NK-92 (cell line): ENCODE data around the gene AK8.

ENCODE experiments used
- DNase-seq: peaks from one replicate; lab custom pipeline; 2025; ENCODE audit not compliant: unreplicated experiment; lab: John Stamatoyannopoulos, UW

The AK8 gene

DNA sequence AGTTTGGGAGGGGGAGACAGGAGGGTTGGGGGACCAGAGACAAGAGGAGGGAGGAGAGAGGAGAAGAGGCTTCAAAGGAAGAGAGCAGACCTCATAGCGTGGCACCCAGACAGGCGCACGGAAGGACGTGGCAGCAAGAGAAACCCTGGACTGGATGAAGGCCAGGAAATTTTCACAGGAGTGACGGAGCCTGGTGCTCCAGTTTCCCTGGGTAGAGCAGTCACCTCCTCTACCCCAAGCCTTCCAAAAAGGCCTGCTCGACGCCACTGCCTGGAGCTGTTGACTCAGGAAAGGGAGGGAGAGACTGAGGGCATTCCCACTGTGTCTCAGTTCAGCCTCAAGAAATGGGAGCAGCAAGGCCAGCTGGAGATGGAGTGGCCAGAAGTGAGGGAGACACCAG, 19.3 kb downstream of the AK8 start:
- DNase-seq: no peak

DNA sequence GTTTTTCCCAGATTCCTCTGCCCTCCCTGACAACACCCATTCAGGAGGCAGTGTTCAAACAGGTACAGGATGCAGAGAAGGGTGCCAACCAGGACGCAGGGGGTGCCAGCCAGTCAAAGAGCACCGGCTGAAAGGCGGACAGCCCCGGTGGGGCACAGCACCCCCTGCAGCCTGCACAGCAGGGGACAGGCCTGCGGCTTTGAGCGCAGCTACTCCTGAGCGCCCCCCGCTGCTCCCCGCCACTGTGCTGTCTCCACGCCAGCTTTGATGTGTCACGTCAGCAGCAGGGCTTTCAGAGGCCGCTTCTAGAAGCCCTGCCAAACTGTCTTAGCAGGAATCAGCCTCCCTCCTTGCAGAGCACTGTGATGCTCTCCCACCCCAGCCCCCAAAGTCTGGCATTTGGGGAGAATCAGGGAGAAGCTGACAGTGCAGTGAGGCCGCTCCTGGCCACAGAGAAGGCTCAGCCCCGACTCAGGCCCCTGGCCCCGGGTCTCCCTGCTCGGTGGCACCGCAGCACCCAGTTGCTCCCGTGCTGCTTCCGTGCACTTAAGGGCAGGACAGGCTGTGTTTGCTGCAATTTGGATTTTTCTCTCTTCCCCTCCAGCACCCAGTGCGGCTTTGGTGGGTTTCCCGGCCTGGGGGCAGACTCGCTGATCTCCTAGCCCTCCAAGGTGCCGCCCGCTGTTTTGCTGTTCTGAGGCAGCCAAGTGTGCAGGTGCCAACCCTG, 20.3 kb downstream of the AK8 start:
- DNase-seq: no peak

DNA sequence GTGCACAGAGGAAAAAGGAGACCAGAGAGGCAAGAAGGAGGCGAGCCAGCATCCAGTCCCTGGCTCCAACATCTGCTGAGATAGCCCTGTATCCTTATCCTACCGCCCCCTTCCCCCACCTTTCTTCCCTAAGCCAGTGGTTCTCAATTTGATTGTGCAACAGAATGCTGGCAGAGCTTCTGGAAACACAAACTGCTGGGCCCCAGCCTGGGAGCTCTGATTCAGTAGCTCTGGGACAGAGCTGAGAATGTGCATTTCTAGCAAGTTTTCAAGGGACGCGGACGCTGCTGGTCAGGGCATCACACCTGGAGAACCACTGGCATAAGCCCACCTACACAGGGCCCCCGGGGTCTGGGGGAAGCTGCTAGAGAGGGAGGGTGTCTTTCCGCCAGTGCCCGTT, 21.1 kb downstream of the AK8 start:
- no peak for DNase-seq

DNA sequence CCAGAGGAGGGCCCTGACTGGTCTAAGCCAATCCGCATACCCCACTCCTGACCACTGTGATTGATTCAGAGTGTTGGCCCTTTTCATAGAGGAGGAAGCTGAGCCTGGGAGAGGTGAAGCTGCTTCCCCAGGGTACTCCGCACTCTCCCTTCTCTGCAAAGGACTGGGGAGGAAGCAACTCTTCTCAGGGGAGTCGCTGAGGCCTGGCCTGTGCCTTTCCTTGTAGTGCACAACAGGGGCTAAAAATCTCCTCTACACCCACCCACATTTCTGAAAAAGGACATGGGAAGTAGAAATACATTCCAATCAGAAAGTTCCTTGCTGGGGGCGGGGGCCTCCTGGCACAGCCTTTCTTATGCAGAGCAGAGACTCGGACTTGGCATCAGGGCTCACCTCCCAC, 22.2 kb downstream of the AK8 start:
- DNase-seq: no peak

DNA sequence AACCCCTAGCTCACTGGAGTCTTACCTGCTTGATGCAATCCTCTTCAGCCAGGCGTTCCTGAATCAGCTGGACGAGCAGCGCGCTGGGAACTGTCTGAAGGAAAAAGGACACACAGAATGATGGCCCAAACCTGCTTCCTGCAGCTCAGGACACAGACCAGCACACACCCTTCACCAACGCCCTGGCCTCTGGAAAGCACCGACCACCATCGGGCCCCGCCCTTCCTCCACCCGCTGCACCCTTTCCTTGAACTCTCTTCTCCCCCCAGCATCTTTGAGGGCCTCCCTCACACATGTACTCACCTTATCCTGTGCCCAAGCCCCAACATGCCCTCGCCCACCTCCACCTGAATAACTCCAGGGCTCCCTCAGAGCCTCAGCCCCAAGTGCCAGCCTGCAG, 23.3 kb downstream of the AK8 start:
- no peak for DNase-seq

DNA sequence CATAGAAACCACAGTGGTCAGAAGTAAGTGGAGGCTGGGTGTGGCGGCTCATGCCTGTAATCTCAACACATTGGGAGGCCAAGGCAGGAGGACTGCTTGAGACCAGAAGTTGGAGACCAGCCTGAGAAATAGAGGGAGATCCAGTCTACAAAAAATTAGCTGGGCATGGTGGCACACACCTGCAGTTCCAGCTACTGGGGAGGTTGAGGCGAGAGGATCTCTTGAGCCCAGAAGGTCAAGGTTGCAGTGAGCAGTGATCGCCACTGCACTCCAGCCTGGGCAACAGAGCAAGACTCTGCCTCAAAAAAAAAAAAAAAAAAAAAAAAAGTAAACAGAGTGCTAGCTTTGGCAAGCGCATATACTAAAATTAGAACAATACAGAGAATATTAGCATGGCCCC, 24.6 kb downstream of the AK8 start:
- DNase-seq: no peak

DNA sequence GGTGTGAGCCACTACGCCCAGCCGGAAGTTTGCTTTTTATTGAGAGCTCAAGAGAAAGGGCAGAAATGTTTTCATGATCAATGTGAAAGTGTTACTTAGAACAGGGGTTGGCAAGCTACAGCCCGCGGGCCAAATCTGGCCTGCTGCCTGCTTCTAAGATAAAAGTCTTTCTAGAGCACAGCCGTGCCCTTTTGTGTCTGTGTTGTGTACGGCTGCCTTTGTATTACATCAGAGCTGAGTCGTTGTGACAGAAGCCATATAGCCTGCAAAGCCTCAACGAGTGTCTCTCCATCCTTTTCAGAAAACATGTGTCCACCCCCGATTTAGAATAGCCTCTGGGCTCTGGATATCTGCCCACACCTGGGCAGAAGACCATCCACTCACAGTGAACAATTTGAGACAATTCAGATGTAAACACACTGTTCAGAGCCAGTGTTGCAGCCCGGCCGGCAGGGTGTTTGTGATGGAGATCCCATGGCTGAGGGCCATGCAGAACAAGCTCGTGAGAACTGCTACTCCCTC, 28.8 kb downstream of the AK8 start:
- no peak for DNase-seq

DNA sequence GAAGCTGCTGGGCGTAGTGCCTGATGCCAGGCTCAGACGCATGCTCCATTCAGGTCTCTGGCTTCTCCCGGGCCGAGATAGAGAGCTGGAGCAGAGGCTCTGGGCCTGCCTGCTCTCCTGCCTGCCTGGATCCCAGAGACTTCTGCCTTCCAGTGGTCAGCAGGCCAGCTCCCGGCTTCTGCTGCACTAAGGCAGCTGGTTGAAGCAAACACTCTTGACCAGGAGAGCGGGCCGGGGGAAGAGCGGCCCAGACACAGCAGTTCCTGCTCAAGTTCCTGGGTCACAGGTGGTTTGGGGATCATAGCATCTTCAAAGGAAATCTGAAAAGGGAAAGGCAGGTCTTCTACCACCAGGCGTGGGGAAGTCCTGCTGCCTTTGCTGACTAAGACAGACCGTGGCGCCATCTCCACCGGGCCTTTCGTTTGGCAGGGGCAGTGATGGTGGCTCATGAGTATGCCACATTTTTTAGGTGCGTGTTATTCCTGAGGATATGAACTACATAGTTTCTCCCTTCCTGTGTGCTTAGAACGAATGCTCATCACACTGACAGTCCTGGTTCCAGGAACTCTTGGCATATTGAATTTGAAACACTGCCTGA, 31.1 kb downstream of the AK8 start:
- DNase-seq: no peak

DNA sequence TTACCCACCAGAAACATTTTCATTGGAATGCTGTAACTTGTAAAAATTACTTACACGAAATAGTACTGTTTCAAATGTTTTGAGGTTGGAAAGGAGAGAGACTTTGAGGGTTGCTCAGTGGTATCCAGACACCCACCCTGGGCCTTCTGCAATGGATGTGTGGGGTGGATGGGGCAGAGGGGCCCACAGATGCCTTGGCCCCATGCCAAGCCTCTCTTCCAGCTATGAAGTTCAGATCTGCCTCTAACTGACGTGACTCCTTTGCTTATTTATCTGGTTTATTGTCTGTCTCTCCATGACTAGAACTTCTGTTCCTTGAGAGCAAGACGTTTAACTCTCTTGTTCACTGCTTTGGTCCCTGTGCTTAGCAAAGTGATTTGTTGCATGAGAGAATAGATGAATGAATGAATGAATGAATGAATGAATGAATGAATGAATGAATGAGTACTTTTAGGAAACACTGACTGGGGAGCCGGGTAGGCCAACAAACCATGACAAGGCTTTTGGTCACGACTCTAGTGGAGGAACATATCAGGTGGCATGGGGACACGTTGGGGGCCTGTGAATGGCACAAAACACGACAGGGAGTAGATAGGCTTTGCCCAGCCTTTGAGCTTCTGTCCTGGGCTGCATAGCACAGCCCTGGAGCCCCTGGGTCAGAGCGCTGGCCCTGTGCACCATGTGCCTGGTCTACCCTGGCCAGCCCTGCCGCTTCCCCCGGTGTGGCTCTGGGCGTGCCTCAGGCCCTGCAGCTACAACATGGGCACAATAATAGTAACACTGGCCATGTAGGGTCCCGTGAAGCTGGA, 31.8 kb downstream of the AK8 start:
- DNase-seq: no peak

DNA sequence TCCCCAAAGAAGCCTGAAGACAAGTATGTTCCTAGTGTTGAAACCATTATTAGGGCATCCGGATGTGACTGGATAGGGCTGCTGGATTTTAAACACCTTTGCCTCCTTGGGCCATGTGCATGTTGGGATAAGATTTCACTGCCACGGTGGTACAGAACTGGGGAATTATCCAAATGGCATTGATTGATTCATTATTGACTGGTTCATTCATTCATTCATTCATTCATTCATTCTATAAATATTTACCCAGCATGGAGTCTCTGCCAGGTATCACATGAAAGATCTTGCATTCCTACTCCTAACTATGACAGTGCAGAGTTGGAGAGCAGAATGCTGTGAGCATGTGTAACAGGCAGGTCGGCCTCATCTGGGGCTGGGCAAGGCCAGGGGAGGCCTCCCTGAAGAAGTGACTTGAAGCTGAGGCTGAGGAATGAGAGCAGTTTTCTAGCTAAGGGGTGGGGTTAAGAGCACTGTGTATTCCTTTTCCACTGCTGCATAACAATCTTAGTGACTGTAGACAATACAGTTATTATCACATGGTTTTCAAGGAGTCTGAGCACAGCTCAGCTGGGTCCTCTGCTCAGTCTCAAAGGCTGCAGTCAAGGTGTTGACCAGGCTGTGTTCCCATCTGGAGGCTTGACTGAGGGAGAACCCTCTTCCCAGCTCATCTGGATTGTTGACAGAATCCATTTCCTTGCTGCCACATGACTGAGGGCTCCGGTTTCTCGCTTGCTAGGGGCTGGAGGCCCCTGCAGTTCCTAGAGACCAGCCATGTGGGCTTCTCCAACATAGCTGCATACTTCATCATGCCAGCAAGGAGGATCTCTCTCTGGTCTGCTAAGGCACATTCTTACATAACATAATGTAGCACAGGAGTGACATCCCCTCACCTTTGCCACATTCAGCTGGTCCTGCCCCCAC, 35.7 kb downstream of the AK8 start:
- no peak for DNase-seq

DNA sequence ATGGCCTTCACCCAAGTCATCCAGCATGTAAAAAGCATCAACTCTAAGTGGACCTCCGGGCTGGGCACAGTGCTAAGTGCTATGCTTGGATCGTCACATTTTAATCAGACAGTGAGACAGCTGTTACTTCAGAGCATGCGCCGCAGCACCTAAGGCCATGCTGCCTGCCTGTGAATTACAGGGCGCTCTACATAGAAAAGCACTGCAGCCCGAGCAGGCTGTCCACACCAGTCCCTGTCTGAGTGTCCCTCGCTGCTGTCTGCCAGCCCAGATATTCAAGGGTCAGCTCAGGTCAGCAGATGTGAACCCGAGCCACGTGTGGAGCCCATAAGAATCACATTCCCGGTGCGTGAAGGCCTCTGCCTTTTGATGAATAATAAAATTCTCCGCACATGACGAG, 37.1 kb downstream of the AK8 start:
- DNase-seq: no peak

DNA sequence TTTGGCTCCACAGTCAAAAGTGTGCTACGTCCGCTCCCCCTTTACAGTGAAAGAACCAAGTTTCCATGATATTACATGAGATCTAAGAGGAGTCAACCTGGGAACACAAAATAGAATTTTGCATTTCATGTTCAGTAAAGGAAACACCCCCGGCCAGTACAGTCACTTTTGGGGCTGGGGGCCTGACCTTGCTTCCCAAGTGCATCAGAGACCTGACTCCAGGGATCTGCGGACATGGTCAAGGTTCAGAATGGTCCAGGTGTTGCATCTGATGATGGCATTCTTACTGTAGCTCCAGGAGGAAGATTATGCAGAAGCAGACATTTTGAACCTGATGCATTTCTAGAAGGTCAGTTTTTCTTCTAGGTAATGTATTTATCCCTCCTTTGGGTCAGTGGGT, 39.8 kb downstream of the AK8 start:
- DNase-seq: no peak

DNA sequence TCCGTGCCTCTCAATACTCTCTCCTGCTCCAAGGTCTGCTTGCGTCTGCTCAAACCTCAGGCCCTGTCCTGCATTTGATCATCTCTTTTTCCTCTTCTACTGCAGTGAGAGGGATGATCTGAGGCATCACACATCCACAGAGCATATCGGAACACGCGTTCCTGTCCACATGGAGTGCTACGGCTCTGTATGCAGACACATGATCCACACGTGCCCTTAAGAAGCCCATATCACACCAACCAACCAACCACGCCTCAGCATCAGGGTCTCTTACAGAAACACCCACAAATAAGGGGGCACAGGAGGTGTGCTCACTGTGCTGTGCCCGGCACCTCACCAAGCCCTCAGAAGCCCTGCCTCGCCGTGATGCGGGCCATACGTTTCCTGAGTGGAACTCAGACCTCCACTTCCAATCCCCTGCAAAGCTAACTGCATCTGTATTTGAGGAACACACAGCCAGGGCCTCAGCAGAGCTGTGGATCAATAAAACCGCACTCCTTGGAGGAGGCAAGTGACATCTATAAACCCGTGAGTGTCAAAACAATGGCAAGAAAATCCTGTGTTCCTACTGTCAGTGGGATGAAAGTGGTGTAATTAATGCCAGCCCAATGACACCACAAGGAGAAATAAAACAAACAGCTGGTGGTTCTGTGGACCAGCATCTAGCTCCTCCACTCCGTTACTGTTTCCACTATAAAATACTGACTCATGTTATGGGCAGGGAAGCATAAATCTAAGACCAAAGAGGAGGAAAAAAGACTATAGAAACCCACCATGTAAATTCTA, 40.4 kb downstream of the AK8 start:
- DNase-seq: no peak

DNA sequence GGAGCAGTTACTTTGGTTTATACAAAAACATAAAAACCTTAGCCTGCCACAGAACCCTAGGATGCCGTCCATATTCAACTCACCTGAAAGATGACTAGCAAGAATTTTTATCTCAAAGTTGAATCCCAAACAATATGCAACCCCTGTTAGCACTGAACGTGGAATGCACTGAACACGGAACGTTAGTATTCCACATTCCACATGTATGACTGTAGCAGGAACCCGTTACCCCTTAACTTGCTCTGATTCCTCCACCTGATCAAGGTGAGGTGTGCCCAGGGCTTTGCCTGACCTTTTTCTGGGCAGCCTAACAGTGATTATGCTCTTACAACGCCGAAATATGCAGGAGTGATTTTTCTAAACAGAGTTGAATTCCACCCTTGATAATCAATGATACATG, 43.7 kb downstream of the AK8 start:
- no peak for DNase-seq

DNA sequence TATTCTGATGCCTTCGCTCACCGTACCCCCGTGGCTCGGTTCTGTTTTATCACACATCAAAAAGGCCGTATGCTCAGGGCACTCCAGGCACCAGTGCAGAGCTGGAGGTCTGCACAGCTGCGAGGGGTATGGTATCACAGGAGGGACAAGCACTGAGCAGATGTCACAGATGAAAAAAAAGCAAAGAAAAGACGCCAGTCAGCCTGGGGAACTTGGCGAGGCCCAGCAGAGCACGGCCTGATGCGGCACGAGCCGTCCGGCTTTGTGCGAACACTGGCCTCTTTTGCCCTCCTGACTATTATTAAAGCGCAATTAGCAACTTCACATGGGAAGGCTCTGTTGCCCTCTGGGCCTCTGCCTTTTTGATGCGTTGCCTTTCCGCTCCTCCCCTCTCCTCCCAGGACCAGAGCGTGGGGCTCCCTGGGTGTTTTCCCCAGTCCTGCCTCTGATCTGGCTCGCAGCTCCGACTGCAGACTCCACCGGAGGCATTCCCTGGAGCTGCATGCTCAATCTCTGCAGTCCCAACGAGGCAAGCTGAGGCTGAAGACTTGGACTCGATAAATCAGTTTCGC, 44.4 kb downstream of the AK8 start:
- DNase-seq: no peak

DNA sequence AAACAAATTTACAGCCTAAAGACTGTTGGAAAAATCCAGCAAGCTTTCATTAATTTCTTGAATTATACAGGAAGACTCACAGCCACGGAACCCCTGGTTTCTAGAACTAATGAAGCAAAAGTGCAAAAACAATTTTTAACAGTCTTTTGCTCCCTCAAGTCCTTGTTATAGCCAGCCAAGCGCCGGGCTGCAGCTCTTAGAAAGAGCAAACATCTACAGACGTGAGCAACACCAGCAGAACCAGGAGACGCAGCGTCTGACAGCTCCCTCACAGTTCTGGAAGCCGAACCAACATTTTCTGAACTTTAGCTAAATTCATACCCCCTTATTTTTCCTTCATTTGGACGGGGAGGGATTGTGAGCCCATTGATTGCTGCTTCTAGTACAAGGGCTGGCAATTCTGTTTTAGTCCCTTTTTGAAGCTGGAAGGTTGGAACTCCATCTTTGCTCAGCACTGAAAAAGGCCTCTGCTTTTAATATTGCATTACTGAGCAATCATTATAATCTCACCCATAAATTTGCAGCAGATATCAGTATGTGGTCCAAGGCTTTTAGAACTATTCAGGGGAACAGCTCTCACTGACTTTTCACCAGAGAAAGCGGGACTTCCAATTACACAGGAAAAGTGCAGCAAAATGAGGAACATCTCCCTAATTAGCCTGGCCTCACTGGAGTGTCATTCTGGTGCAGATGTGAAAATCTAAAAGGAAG, 45.8 kb downstream of the AK8 start:
- DNase-seq: no peak

DNA sequence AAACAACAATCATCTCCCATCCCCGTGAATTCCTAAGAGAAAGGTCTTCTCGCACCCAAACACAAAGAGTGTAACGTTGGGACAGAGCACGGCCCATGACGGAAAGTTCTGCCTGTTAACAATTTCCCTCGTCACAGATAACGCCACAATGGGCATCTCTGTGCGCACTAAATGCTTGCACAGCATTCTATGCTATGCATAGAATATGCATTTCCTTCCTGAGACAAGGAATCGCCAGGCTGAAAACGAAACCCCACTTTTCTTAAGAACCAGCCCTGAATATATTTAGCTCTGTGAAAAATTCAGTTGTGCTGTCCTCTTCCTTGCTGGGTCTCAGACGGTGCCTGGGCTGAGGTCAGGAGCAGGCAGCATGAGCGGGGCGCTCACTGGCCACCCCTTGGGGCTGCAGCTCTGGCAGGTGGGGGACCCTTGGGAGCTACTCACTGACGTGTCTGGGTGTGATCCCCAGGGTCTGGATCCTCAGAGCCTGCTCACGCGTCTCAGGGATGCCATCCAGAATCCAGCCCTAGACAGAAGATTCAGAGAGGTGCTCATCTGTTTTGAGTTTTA, 49.8 kb downstream of the AK8 start:
- DNase-seq: no peak

DNA sequence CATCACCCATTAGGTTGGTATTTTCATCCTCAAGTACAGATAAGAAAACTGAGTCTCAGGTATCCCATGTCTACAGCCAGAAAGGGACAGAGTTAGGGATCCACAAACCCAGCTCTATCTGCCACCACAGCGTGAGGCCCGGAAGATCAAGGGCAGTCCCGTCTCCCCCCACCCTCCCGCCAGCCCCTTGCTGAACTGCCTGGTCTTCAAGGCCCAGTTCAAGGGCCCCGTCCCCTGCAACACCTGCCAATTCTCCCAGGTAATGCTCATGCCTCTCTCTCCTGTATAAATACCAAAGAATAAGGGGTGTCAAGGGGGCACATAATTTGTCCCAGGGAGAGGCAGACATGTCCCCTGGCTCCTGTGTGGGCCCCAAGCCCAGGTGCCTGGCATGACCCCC, 50.7 kb downstream of the AK8 start:
- DNase-seq: no peak
